Astrocyte (in vitro differentiated cells and primary cell): ENCODE data around the gene SSTR5.

Experiments
- EZH2 ChIP-seq: IDR thresholded peaks from 2 replicates; pipeline ENCODE4 v1.6.1; 2012; ENCODE audit warnings: mild to moderate bottlenecking, low read length, inconsistent platforms; ENCODE audit not compliant: insufficient read depth
- TF ChIP-seq, protein P1 (sequence below): IDR thresholded peaks from 2 replicates; pipeline ENCODE4 v1.5.1; 2011; ENCODE audit warnings: low read depth, mild to moderate bottlenecking, inconsistent platforms, low read length, moderate library complexity; ENCODE audit not compliant: insufficient read depth

DNA sequence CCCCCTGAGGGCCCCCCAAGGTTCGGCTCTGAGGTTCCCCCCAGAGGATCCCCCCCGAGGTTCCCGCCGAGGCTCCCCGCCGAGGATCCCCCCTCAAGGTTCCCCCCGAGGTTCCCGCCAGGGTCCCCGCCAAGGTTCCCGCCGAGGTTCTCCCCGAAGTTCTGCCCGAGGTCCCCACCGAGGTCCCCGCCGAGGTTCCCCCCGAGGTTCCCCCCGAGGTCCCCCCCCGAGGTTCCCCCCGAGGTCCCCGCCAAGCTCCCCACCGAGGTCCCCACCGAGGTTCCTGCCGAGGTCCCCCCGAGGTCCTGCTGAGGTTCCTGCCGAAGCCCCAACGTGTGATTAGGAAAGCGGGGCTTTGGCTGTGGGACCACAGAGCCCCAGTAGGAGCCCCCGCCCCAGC lies 32.2 kb upstream of the SSTR5 start:
- TF ChIP-seq, protein P1, sequence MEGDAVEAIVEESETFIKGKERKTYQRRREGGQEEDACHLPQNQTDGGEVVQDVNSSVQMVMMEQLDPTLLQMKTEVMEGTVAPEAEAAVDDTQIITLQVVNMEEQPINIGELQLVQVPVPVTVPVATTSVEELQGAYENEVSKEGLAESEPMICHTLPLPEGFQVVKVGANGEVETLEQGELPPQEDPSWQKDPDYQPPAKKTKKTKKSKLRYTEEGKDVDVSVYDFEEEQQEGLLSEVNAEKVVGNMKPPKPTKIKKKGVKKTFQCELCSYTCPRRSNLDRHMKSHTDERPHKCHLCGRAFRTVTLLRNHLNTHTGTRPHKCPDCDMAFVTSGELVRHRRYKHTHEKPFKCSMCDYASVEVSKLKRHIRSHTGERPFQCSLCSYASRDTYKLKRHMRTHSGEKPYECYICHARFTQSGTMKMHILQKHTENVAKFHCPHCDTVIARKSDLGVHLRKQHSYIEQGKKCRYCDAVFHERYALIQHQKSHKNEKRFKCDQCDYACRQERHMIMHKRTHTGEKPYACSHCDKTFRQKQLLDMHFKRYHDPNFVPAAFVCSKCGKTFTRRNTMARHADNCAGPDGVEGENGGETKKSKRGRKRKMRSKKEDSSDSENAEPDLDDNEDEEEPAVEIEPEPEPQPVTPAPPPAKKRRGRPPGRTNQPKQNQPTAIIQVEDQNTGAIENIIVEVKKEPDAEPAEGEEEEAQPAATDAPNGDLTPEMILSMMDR = no peak
- no peak for TF ChIP-seq EZH2
